HepG2 (cell line): ENCODE data around the gene CARHSP1. TPM values are rescaled to one million over a fixed set of nuclear protein-coding genes. Genes with fewer than 3 reads are reported as not detected.

Experiments
- CHD2 ChIP-seq: IDR thresholded peaks from 2 replicates; pipeline ENCODE4 v1.6.1; 2011; ENCODE audit warnings: low read depth, low read length, improper control_type of control experiment
- E2F2 ChIP-seq: sonication (generic); formaldehyde crosslinking; IDR thresholded peaks from 2 replicates; pipeline ENCODE4 v1.4.0; 2020; ENCODE audit warnings: missing genetic modification reagents, borderline replicate concordance
- ETS1 ChIP-seq: sonication (generic); formaldehyde crosslinking; IDR thresholded peaks from 2 replicates; pipeline ENCODE4 v1.4.0; 2020; ENCODE audit warnings: missing genetic modification reagents
- FOXP4 ChIP-seq: sonication (generic); formaldehyde crosslinking; IDR thresholded peaks from 2 replicates; pipeline ENCODE4 v1.4.0; 2020; ENCODE audit warnings: missing genetic modification reagents
- GFI1 ChIP-seq: sonication (generic); formaldehyde crosslinking; IDR thresholded peaks from 2 replicates; pipeline ENCODE4 v1.5.0; 2020; ENCODE audit warnings: missing genetic modification reagents, mild to moderate bottlenecking, borderline replicate concordance
- HDAC6 ChIP-seq: fragments of 200-600 bp; sonication (generic); IDR thresholded peaks from 2 replicates; pipeline ENCODE4 v1.7.0; 2017; ENCODE audit warnings: mild to moderate bottlenecking, antibody characterized with exemption, low read length, low read depth
- HNF4A ChIP-seq: sonication (generic); formaldehyde crosslinking; IDR thresholded peaks from 2 replicates; pipeline ENCODE4 v1.4.0; 2020; ENCODE audit warnings: missing genetic modification reagents
- HOXD1 ChIP-seq: sonication (generic); formaldehyde crosslinking; IDR thresholded peaks from 2 replicates; pipeline ENCODE4 v1.5.0; 2020; ENCODE audit warnings: missing genetic modification reagents
- KLF12 ChIP-seq: sonication (generic); formaldehyde crosslinking; IDR thresholded peaks from 2 replicates; pipeline ENCODE4 v1.4.0; 2020; ENCODE audit warnings: missing genetic modification reagents, borderline replicate concordance
- KMT2A ChIP-seq: sonication (generic); formaldehyde crosslinking; IDR thresholded peaks from 2 replicates; pipeline ENCODE4 v1.4.0; 2020; ENCODE audit warnings: missing genetic modification reagents
- NFE2L1 ChIP-seq: sonication (generic); formaldehyde crosslinking; IDR thresholded peaks from 2 replicates; pipeline ENCODE4 v1.4.0; 2020; ENCODE audit warnings: missing genetic modification reagents, mild to moderate bottlenecking, borderline replicate concordance
- NFE2L2 ChIP-seq: fragments of 150-350 bp; IDR thresholded peaks from 2 replicates; pipeline ENCODE4 v1.6.1; 2014; ENCODE audit warnings: low read length
- PTBP1 ChIP-seq: fragments of 200-400 bp; formaldehyde crosslinking; IDR thresholded peaks from 2 replicates; pipeline ENCODE4 v1.6.1; 2018; ENCODE audit warnings: low read length, low read depth; ENCODE audit not compliant: poor library complexity, severe bottlenecking
- SMYD3 ChIP-seq: sonication (generic); formaldehyde crosslinking; IDR thresholded peaks from 2 replicates; pipeline ENCODE4 v1.8.1; 2023; ENCODE audit warnings: mild to moderate bottlenecking, missing genetic modification reagents
- STAG1 ChIP-seq: sonication (generic); formaldehyde crosslinking; IDR thresholded peaks from 2 replicates; pipeline ENCODE4 v1.4.0; 2020; ENCODE audit warnings: missing genetic modification reagents
- THRA ChIP-seq: sonication (generic); formaldehyde crosslinking; IDR thresholded peaks from 2 replicates; pipeline ENCODE4 v1.4.0; 2020; ENCODE audit warnings: missing genetic modification reagents, borderline replicate concordance
- U2AF1 ChIP-seq: fragments of 200-400 bp; formaldehyde crosslinking; optimal IDR thresholded peaks from 2 replicates; pipeline ENCODE3; 2017; ENCODE audit warnings: mild to moderate bottlenecking, low read depth, low read length
- ZNF331 ChIP-seq: sonication (generic); formaldehyde crosslinking; IDR thresholded peaks from 2 replicates; pipeline ENCODE4 v1.4.0; 2020; ENCODE audit warnings: missing genetic modification reagents
- ZNF383 ChIP-seq: sonication (generic); formaldehyde crosslinking; IDR thresholded peaks from 2 replicates; pipeline ENCODE4 v1.4.0; 2020; ENCODE audit warnings: missing genetic modification reagents, mild to moderate bottlenecking, borderline replicate concordance
- ZNF563 ChIP-seq: sonication (generic); formaldehyde crosslinking; IDR thresholded peaks from 2 replicates; pipeline ENCODE4 v1.8.0; 2022; ENCODE audit warnings: mild to moderate bottlenecking, moderate library complexity, missing genetic modification reagents
- ZNF605 ChIP-seq: sonication (generic); formaldehyde crosslinking; IDR thresholded peaks from 2 replicates; pipeline ENCODE4 v1.8.0; 2022; ENCODE audit warnings: mild to moderate bottlenecking, missing genetic modification reagents
- ZNF788 ChIP-seq: sonication (generic); formaldehyde crosslinking; IDR thresholded peaks from 2 replicates; pipeline ENCODE4 v1.5.0; 2020; ENCODE audit warnings: mild to moderate bottlenecking, missing genetic modification reagents, borderline replicate concordance
- ZNF816 ChIP-seq: sonication (generic); formaldehyde crosslinking; IDR thresholded peaks from 2 replicates; pipeline ENCODE4 v1.8.0; 2022; ENCODE audit warnings: missing genetic modification reagents, mild to moderate bottlenecking, borderline replicate concordance
- ZNF883 ChIP-seq: sonication (generic); formaldehyde crosslinking; IDR thresholded peaks from 2 replicates; pipeline ENCODE4 v1.5.1; 2020; ENCODE audit warnings: mild to moderate bottlenecking, missing genetic modification reagents; ENCODE audit errors: not compliant biosample characterization
- polyA plus RNA-seq, 8 experiments: library from polyadenylated mRNA; depleted of rRNA in 3 of 8; stranded (reverse) in 7 of 8; unstranded in 1 of 8; fragments of >200 nt; fragmentation: Illumina TruSeq in 4 of 8; extraction: Trizol in 4 of 8; gene quantifications; 2 replicates each; pipeline versions ENCODE4 v1.2.1 to v1.2.3, GENCODE V29; 2011 to 2016; ENCODE audit warnings: low read depth in 4 of 8, missing spikeins in 1 of 8, mixed read lengths in 1 of 8; ENCODE audit not compliant: insufficient read depth in 1 of 8
- total RNA-seq, 5 experiments: library from RNA; depleted of rRNA; stranded (reverse); fragments of >200 nt; fragmentation: Illumina TruSeq; extraction: Trizol; gene quantifications; 2 replicates each; pipeline ENCODE4 v1.2.3, GENCODE V29; 2016; ENCODE audit warnings: low read depth in 1 of 5

The CARHSP1 gene
- total and polyA plus RNA-seq, 2 of the 13 experiments (the other 11 are each of a cell fraction or from before 2014, with no cell fraction given), result 173 to 345 TPM

GRCh38 chr16:8867216-8867931 lies 1.4 kb downstream of the CARHSP1 start (continued):
- TF ChIP-seq E2F2 (CRISPR knock-in tag), result 0 out of 2 replicates have a peak, but pooled peaks have one; percentile 37
- TF ChIP-seq PTBP1, result peak; percentile 80
- TF ChIP-seq HOXD1 (CRISPR knock-in tag), result no peak
- TF ChIP-seq NFE2L1 (CRISPR knock-in tag), result peak; percentile 49; the same call in 1 of the 2 replicates
- TF ChIP-seq ZNF816 (CRISPR knock-in tag), result no peak
- TF ChIP-seq ZNF788 (CRISPR knock-in tag), result 0 out of 2 replicates have a peak, but pooled peaks have one; percentile 49
- 0 out of 2 replicates have a peak, but pooled peaks have one; percentile 11 for TF ChIP-seq KLF12 (CRISPR knock-in tag)
- TF ChIP-seq GFI1 (CRISPR knock-in tag), result no peak
- TF ChIP-seq CHD2, result peak; percentile 19; the same call in 1 of the 2 replicates
- TF ChIP-seq HDAC6, result 0 out of 2 replicates have a peak, but pooled peaks have one; percentile 75
- TF ChIP-seq ZNF563, result no peak
- TF ChIP-seq SMYD3, result no peak
- TF ChIP-seq THRA (CRISPR knock-in tag), result 0 out of 2 replicates have a peak, but pooled peaks have one; percentile 10
- TF ChIP-seq ZNF383 (CRISPR knock-in tag), result 0 out of 2 replicates have a peak, but pooled peaks have one; percentile 14
- TF ChIP-seq U2AF1, result peak; percentile 27
- TF ChIP-seq ETS1 (CRISPR knock-in tag), result no peak
- peak; percentile 39; the same call in 1 of the 2 replicates for TF ChIP-seq FOXP4 (CRISPR knock-in tag)
- TF ChIP-seq NFE2L2, result no peak
- 0 out of 2 replicates have a peak, but pooled peaks have one; percentile 66 for TF ChIP-seq ZNF605
- peak; percentile 8; the same call in 1 of the 2 replicates for TF ChIP-seq STAG1 (CRISPR knock-in tag)
- TF ChIP-seq HNF4A, result 0 out of 2 replicates have a peak, but pooled peaks have one; percentile 17
- TF ChIP-seq KMT2A (CRISPR knock-in tag), result 0 out of 2 replicates have a peak, but pooled peaks have one; percentile 9
- TF ChIP-seq ZNF331 (CRISPR knock-in tag), result 0 out of 2 replicates have a peak, but pooled peaks have one; percentile 5
- no peak for TF ChIP-seq ZNF883 (CRISPR knock-in tag)
